Thyroid gland (tissue), 4 donors: ENCODE results near the gene NIPSNAP2.

Experiments
- POLR2A ChIP-seq, 2 donors: fragments of 450-650 bp; IDR thresholded peaks; one replicate each; pipeline ENCODE4 v1.6.1; 2017; ENCODE audit warnings: antibody characterized with exemption in 2 of 2, mild to moderate bottlenecking in 2 of 2, moderate library complexity in 1 of 2
- TF ChIP-seq, protein P1 (sequence below), 6 experiments: fragments of 200-600 bp in 3 of 6; fragments of 450-650 bp in 3 of 6; sonication (generic) in 3 of 6; IDR thresholded peaks; one replicate each; pipeline ENCODE4 v1.5.1; 2016 to 2019; ENCODE audit warnings: antibody characterized with exemption in 6 of 6, mild to moderate bottlenecking in 2 of 6, inconsistent platforms in 1 of 6, moderate library complexity in 1 of 6

DNA sequence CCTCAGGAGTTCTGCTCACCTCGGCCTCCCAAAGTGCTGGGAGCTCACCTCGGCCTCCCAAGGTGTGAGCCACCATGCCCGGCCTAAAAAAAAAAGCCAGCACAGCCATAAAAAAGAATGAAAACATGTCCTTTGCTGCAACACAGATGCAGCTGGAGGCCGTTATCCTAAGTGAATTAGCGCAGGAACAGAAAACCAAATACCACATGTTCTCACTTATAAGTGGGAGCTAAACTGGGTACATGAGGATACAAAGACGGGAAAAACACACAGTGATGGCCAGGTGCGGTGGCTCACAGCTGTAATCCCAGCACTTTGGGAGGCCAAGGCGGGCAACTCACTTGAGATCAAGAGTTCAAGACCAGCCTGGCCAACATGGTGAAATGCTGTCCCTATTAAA lies 66.0 kb downstream of the NIPSNAP2 start:
- TF ChIP-seq, protein P1, sequence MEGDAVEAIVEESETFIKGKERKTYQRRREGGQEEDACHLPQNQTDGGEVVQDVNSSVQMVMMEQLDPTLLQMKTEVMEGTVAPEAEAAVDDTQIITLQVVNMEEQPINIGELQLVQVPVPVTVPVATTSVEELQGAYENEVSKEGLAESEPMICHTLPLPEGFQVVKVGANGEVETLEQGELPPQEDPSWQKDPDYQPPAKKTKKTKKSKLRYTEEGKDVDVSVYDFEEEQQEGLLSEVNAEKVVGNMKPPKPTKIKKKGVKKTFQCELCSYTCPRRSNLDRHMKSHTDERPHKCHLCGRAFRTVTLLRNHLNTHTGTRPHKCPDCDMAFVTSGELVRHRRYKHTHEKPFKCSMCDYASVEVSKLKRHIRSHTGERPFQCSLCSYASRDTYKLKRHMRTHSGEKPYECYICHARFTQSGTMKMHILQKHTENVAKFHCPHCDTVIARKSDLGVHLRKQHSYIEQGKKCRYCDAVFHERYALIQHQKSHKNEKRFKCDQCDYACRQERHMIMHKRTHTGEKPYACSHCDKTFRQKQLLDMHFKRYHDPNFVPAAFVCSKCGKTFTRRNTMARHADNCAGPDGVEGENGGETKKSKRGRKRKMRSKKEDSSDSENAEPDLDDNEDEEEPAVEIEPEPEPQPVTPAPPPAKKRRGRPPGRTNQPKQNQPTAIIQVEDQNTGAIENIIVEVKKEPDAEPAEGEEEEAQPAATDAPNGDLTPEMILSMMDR (IDR thresholded peaks at IDR 0.05), result no peak
- TF ChIP-seq POLR2A (IDR thresholded peaks at IDR 0.05), result no peak
